Activated B cell treated with CpG ODN at 0.5 μM for 24 hours (primary cell): ENCODE results near the gene FAM3A. TPM values are rescaled to one million over a fixed set of nuclear protein-coding genes. Genes with fewer than 3 reads are reported as not detected.
"Not testable (repeated sequence)": the region's sequence is repeated elsewhere in the genome, so short reads cannot be mapped to it uniquely, and the experiment has no call there.

Source experiments
- ATAC-seq: fragments of 200-7000 bp; cut with Tn5 transposase; one replicate; pipeline ENCODE4 v1.10.0; 2021; ENCODE audit warnings: low read depth, mild to moderate bottlenecking, moderate library complexity
- CTCF ChIA-PET: fragments of 350-600 bp; sonication (Branson Sonifier 250); formaldehyde crosslinking; loops from one replicate; lab custom pipeline; 2021; ENCODE audit warnings: antibody characterized with exemption; lab: Charles Lee
- POLR2A ChIA-PET: fragments of 350-600 bp; sonication (Branson Sonifier 250); formaldehyde crosslinking; loops from one replicate; lab custom pipeline; 2021; ENCODE audit warnings: antibody characterized with exemption; lab: Charles Lee
- DNase-seq: peaks from one replicate; pipeline ENCODE4 v3.0.0; 2022
- H3K27ac Mint-ChIP-seq: one replicate; pipeline ENCODE4 v1.8.0; 2020; ENCODE audit warnings: mixed read lengths
- H3K27me3 Mint-ChIP-seq: one replicate; pipeline ENCODE4 v1.8.0; 2021; ENCODE audit warnings: mixed read lengths
- H3K36me3 Mint-ChIP-seq: one replicate; pipeline ENCODE4 v1.8.0; 2021; ENCODE audit warnings: low read depth, mixed read lengths
- H3K4me1 Mint-ChIP-seq: one replicate; pipeline ENCODE4 v1.8.0; 2021; ENCODE audit warnings: mixed read lengths
- H3K4me3 Mint-ChIP-seq: one replicate; pipeline ENCODE4 v1.8.0; 2020; ENCODE audit warnings: mild to moderate bottlenecking, mixed read lengths
- H3K9me3 Mint-ChIP-seq: one replicate; pipeline ENCODE4 v1.8.0; 2020; ENCODE audit warnings: mixed read lengths
- intact Hi-C: fragments of 100-400 bp; cut with micrococcal nuclease; formaldehyde crosslinking; loops from one replicate; pipeline ENCODE4 v1.15.1; 2024
- total RNA-seq: library from RNA; stranded (reverse); gene quantifications from 2 replicates; pipeline ENCODE4 v1.2.3, GENCODE V29; 2022
- TF ChIP-seq, protein P1 (sequence below): fragments of 200-600 bp; IDR thresholded peaks from one replicate; pipeline ENCODE4 v1.8.0; 2022; ENCODE audit warnings: antibody characterized with exemption, mild to moderate bottlenecking

The FAM3A gene, protein sequence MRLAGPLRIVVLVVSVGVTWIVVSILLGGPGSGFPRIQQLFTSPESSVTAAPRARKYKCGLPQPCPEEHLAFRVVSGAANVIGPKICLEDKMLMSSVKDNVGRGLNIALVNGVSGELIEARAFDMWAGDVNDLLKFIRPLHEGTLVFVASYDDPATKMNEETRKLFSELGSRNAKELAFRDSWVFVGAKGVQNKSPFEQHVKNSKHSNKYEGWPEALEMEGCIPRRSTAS
- total RNA-seq = 30.0 and 36.1 TPM in 2 replicates

DNA sequence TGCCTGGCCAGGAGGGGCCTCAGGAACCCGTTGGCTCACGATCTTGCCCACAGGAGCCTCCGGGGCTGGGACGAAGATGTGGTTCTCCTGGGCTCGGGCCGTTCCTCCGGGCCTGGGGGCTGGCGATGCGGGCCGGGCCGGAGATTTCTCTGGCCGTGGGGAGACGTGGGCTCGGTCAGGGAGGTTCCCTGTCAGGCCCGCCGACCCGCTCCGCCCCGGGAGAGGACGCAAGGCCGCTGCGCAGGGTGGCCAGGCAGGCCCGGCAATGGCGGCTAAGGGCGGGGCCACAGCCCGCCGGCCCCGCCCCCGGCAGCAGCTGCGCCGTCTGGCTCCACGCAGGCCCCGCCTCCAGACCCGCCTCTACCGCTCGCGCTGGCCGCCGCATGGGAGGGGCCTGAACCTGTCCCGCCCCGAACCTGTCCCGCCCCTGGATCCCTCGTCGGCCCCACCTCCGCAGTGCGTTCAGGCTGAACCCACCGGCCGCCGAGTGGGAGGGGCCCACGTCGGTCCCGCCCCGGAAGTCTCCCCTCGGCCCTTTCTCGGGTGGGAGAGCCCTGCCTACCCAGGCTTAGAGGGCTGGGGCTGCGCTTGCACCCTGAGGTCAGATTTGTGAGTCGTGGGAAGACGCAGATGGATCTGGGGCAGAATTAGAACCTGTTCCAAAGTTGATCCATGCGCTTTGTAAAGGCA is at the start of gene FAM3A:
TSS of gene FAM3A (minus strand) at position 267 of the 690 bp plus-strand sequence. CDS start 460 bp downstream, outside the sequence.
- peak; percentile 97 for ATAC-seq
- Mint-ChIP-seq H3K4me1 (peaks cover 18% of the 10 kb centered on the region), H3K27ac (peak within 1 kb of the TSS; percentile 85), H3K27me3 (no peaks in the 10 kb centered on the region), H3K9me3 (no peaks in the 10 kb centered on the region), H3K36me3 (peaks cover 4% of the 10 kb centered on the region), H3K4me3 (peak within 1 kb of the TSS; percentile 85)
- CTCF ChIA-PET = interaction anchor here (1.1 kb wide), 1 partner anchor 26 kb away, joined by 3 read pairs; the partner anchor contains the start of gene SLC10A3
- peak; percentile 87 for DNase-seq
- POLR2A ChIA-PET = interaction anchor here (0.5 to 4.8 kb wide), 9 partner anchors 11 to 117 kb away, joined by 3 to 34 read pairs (median 4); partner anchors contain the start of genes PLXNA3 and SLC10A3
- TF ChIP-seq, protein P1, sequence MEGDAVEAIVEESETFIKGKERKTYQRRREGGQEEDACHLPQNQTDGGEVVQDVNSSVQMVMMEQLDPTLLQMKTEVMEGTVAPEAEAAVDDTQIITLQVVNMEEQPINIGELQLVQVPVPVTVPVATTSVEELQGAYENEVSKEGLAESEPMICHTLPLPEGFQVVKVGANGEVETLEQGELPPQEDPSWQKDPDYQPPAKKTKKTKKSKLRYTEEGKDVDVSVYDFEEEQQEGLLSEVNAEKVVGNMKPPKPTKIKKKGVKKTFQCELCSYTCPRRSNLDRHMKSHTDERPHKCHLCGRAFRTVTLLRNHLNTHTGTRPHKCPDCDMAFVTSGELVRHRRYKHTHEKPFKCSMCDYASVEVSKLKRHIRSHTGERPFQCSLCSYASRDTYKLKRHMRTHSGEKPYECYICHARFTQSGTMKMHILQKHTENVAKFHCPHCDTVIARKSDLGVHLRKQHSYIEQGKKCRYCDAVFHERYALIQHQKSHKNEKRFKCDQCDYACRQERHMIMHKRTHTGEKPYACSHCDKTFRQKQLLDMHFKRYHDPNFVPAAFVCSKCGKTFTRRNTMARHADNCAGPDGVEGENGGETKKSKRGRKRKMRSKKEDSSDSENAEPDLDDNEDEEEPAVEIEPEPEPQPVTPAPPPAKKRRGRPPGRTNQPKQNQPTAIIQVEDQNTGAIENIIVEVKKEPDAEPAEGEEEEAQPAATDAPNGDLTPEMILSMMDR = no peak
- intact Hi-C loops = loop anchor here (1.0 to 10.0 kb wide), 8 partner anchors 26 to 792 kb away; partner anchors contain the start of genes ABCD1, BCAP31, EMD and FLNA

DNA sequence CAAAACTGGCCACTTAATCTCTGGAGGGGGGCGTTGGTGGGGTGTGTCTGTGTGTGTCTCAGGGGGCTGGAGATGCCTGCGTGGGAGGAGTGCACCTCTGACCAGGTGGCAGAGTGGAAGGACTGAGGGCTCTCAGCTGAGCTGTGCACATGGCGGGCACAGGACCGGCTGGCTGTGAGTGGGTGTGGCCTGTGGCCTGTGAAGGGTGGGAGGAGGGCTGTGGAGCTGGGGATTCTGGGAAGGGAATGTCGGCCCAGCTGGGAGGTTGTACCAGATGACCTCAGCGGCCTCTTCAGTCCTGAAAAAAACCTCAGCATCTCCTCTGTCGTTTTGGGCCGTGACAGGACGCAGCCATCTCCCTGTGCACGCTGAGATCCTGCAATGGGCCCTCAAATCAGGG is 46.3 kb upstream of the FAM3A start:
- H3K4me3 Mint-ChIP-seq, H3K27ac Mint-ChIP-seq, H3K36me3 Mint-ChIP-seq, ATAC-seq, POLR2A ChIA-PET, DNase-seq, H3K9me3 Mint-ChIP-seq, H3K4me1 Mint-ChIP-seq, H3K27me3 Mint-ChIP-seq, CTCF ChIA-PET, intact Hi-C loops: not testable (repeated sequence)

DNA sequence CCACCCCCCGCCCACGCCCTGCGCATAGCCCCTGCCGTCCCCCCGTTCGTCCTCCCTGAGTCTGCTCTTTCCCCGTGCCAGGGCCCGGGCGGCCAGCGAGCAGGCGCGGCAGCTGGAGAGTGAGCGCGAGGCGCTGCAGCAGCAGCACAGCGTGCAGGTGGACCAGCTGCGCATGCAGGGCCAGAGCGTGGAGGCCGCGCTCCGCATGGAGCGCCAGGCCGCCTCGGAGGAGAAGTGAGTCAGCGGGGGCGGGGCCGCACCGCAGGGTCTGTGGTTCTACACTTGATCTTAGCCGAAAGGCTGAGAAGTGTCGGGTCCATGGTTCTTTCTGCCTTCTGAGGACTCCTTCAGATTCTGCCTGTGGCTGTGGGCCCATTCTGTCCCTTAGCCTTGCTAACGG is 44.3 kb upstream of the FAM3A start:
- H3K9me3 Mint-ChIP-seq, H3K4me3 Mint-ChIP-seq, H3K36me3 Mint-ChIP-seq, H3K4me1 Mint-ChIP-seq, intact Hi-C loops, DNase-seq, ATAC-seq, H3K27ac Mint-ChIP-seq, POLR2A ChIA-PET, H3K27me3 Mint-ChIP-seq, CTCF ChIA-PET: not testable (repeated sequence)

DNA sequence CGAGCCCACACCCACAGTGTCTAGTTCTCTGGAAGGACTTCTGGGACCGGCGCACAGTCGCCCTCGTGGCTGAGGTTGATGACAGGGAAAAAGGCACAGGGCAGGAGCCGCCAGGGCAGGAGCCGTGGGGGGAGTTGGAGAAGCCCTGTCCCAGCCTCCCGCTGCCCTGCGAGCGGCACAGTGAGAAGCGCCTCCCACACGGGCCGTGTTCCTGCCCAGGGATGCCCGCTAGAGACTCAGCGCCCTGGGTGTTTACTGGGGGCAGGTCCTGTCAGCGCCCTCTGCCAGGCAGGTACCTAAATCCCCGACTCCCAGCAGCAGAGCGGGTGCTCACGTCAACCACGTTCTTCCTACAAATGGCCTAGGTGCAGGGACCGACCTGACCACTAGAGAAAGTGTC is 42.9 kb upstream of the FAM3A start:
- CTCF ChIA-PET, intact Hi-C loops, DNase-seq, H3K27me3 Mint-ChIP-seq, H3K4me1 Mint-ChIP-seq, POLR2A ChIA-PET, ATAC-seq, H3K27ac Mint-ChIP-seq, H3K9me3 Mint-ChIP-seq, H3K4me3 Mint-ChIP-seq: not testable (repeated sequence)
- peaks cover 15% of the 10 kb centered on the region for H3K36me3 Mint-ChIP-seq

DNA sequence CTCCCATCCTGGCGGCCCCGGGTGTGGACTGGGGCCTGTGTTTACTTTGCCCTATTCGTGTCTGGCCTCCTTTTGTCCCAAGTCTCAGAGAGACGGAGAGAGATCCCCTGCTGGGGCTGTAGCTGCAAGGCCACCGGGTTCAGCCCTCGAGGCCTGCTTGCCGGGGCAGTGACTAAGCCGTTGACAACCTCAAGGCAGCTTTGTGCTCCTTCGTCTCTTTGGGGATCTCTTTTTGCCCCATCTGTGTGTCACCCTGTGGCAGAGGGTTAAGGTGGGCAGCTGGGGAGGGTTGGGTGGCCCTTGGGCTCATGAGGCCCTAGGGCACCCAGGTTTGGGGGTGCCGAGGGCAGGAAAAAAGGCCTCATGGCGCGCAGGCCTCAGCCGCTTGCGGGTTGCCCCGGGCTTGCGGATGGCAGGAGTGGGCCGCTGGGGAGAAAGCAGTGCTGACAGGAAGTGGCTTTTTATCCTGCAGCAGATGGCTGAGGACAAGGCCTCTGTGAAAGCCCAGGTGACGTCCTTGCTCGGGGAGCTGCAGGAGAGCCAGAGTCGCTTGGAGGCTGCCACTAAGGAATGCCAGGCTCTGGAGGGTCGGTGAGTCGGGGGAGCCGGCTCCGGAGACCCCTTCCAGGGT is 42.1 kb upstream of the FAM3A start:
- H3K4me3 Mint-ChIP-seq, CTCF ChIA-PET, ATAC-seq, intact Hi-C loops, H3K9me3 Mint-ChIP-seq, H3K27ac Mint-ChIP-seq, H3K27me3 Mint-ChIP-seq, DNase-seq, H3K4me1 Mint-ChIP-seq, POLR2A ChIA-PET: not testable (repeated sequence)
- peaks cover 17% of the 10 kb centered on the region for H3K36me3 Mint-ChIP-seq

DNA sequence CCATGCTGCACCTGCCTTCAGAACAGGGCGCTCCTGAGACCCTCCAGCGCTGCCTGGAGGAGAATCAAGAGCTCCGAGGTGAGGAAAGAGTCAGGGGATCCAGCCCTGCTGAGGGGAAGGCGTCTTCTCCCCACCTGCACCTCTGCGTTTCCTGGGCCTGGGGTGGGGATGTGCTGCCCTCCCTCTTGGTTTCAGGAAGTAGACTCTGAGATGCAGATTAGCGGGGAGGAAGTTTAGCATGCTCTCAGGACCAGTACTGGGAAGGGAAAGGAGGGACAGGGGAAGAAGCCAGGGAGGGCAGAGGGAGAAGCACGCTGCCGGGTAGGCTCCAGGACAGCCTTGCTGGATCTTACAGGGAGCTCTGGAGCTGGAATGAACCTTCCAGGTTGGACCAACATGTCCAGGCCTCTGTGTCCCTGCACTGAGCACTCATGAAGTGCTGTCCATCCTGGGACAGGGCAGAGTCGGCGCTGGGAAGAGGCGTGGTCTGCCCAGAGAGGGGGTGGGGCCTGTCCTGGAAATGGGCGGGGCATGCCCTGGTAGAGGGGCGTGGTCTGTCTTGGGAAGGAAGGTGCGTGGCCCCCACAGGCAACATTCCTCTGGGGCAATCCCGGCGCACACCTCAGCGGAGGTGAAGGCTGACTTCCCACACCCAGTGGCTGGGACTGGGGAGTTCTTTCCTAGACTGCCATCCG is 36.2 kb upstream of the FAM3A start:
- H3K4me3 Mint-ChIP-seq, H3K9me3 Mint-ChIP-seq, H3K27ac Mint-ChIP-seq: not testable (repeated sequence)

DNA sequence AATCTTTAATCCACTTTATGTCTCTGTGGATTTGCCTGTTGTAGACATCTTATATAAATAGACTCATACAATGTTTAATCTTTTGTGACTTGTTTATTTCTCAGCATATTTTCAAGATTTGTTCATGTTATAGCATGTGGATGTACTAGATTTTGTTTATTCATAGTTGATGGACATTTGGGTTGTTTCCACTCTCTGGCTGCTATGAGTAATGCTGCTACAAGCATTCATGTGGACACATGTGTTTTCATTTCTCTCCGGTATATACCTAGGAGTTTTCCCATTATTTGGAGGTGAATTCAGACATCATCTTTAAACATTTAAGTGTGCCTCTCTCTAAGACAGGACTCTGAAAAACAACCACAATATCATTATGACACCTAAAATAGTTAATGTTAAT is 33.7 kb upstream of the FAM3A start:
- H3K27ac Mint-ChIP-seq = no peak overlapping the region
- peaks cover 33% of the 10 kb centered on the region for H3K4me1 Mint-ChIP-seq
- no peaks in the 10 kb centered on the region for H3K9me3 Mint-ChIP-seq
- peak overlapping the region; percentile 38 for H3K4me3 Mint-ChIP-seq
- TF ChIP-seq, protein P1 = no peak
- ATAC-seq (no peak), DNase-seq (no peak)
- H3K27me3 Mint-ChIP-seq = no peaks in the 10 kb centered on the region
- intact Hi-C loops = no loop called here
- peaks cover 38% of the 10 kb centered on the region for H3K36me3 Mint-ChIP-seq
- ChIA-PET POLR2A (no interaction called here), CTCF (no interaction called here)

More for the DNA sequence above, 36.2 kb upstream of the FAM3A start:
- Mint-ChIP-seq H3K4me1 (peaks cover 19% of the 10 kb centered on the region), H3K36me3 (peaks cover 40% of the 10 kb centered on the region)
- ATAC-seq, DNase-seq, POLR2A ChIA-PET, CTCF ChIA-PET, intact Hi-C loops, H3K27me3 Mint-ChIP-seq: not testable (repeated sequence)
